Fibroblast of lung (primary cell): Measurements from ENCODE around the gene PFAS.

Source experiments
- EZH2 ChIP-seq: IDR thresholded peaks from 2 replicates; pipeline ENCODE4 v1.5.1; 2012; ENCODE audit warnings: low read length, control low read depth, mild to moderate bottlenecking; ENCODE audit errors: missing control alignments
- TF ChIP-seq, protein P1 (sequence below), 2 donors: IDR thresholded peaks in 1 of 2; conservative IDR thresholded peaks in 1 of 2; 1 replicate in 1 of 2; 2 replicates in 1 of 2; pipeline ENCODE4 v1.5.1; 2011 to 2012; ENCODE audit warnings: low read length in 2 of 2, control low read depth in 1 of 2, inconsistent platforms in 1 of 2, low read depth in 1 of 2, mild to moderate bottlenecking in 1 of 2

DNA sequence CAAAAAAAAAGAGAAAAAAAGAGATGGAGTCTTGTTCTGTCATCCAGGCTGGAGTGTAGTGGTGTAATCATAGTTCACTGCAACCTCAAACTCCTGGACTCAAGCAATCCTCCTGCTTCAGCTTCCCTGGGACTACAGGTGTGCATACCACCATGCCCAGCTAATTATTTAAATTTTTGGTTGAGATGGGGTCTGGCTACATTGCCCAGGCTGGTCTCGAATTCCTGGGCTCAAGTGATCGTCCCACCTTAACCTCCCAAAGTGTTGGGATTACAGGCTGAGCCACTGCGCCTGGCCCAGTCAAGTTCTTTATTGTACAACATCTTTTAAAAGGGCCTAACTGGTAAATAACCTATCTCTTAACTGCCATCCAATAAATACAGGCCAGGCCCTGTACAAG, 33.3 kb downstream of the PFAS start:
- TF ChIP-seq, protein P1, sequence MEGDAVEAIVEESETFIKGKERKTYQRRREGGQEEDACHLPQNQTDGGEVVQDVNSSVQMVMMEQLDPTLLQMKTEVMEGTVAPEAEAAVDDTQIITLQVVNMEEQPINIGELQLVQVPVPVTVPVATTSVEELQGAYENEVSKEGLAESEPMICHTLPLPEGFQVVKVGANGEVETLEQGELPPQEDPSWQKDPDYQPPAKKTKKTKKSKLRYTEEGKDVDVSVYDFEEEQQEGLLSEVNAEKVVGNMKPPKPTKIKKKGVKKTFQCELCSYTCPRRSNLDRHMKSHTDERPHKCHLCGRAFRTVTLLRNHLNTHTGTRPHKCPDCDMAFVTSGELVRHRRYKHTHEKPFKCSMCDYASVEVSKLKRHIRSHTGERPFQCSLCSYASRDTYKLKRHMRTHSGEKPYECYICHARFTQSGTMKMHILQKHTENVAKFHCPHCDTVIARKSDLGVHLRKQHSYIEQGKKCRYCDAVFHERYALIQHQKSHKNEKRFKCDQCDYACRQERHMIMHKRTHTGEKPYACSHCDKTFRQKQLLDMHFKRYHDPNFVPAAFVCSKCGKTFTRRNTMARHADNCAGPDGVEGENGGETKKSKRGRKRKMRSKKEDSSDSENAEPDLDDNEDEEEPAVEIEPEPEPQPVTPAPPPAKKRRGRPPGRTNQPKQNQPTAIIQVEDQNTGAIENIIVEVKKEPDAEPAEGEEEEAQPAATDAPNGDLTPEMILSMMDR (conservative IDR thresholded peaks at IDR 0.05 in 1 of 2, IDR thresholded peaks at IDR 0.05 in 1 of 2; ENCODE audit: low read depth in 1 of 2, low read length in 2 of 2), result no peak
- TF ChIP-seq EZH2, result no peak
